ENCODE results near the gene MYCBP2. TPM values are rescaled to one million over a fixed set of nuclear protein-coding genes. Genes with fewer than 3 reads are reported as not detected.
"Not testable (repeated sequence)": the region's sequence is repeated elsewhere in the genome, so short reads cannot be mapped to it uniquely, and the experiment has no call there.

MYCBP2 gene
- total RNA-seq, 1 experiment from 2014 or later, result 23.7 TPM

- DNase-seq (ENCODE audit: low spot score), result peak; percentile 8
These were observed 26.5 kb downstream of the MYCBP2 start for GRCh38 chr13:77300176-77301037.

- no peak for DNase-seq (ENCODE audit: low spot score)
These were observed 27.3 kb downstream of the MYCBP2 start for GRCh38 chr13:77299587-77299986.

GRCh38 chr13:77298426-77298825 is 28.5 kb downstream of the MYCBP2 start:
- no peak for DNase-seq (ENCODE audit: low spot score)

- no peak for DNase-seq (ENCODE audit: low spot score)
These were observed 35.1 kb downstream of the MYCBP2 start for GRCh38 chr13:77291774-77292173.

- no peak for DNase-seq (ENCODE audit: low spot score)
These were observed 36.6 kb downstream of the MYCBP2 start for GRCh38 chr13:77290342-77290741.

- no peak for DNase-seq (ENCODE audit: low spot score)
These were observed 37.0 kb downstream of the MYCBP2 start for GRCh38 chr13:77289851-77290250.

GRCh38 chr13:77285632-77286031 is 41.3 kb downstream of the MYCBP2 start:
- not testable (repeated sequence) for DNase-seq (ENCODE audit: low spot score)

- DNase-seq (ENCODE audit: low spot score), result no peak
These were observed 41.8 kb downstream of the MYCBP2 start for GRCh38 chr13:77285098-77285497.

GRCh38 chr13:77274126-77274525 is 52.8 kb downstream of the MYCBP2 start:
- DNase-seq (ENCODE audit: low spot score), result no peak

- no peak for DNase-seq (ENCODE audit: low spot score)
These were observed 57.8 kb downstream of the MYCBP2 start for GRCh38 chr13:77269141-77269540.

GRCh38 chr13:77267362-77267761 is 59.5 kb downstream of the MYCBP2 start:
- no peak for DNase-seq (ENCODE audit: low spot score)

- DNase-seq (ENCODE audit: low spot score), result no peak
These were observed 61.6 kb downstream of the MYCBP2 start for GRCh38 chr13:77265336-77265735.

- DNase-seq (ENCODE audit: low spot score), result no peak
These were observed 64.7 kb downstream of the MYCBP2 start for GRCh38 chr13:77262198-77262597.

GRCh38 chr13:77250975-77251374 is 75.9 kb downstream of the MYCBP2 start:
- DNase-seq (ENCODE audit: low spot score), result no peak

- not testable (repeated sequence) for DNase-seq (ENCODE audit: low spot score)
These were observed 81.7 kb downstream of the MYCBP2 start for GRCh38 chr13:77245224-77245623.

- DNase-seq (ENCODE audit: low spot score), result no peak
These were observed 87.6 kb downstream of the MYCBP2 start for GRCh38 chr13:77239312-77239711.

- DNase-seq (ENCODE audit: low spot score), result no peak
These were observed 91.4 kb downstream of the MYCBP2 start for GRCh38 chr13:77235456-77236022.

GRCh38 chr13:77233159-77233558 is 93.7 kb downstream of the MYCBP2 start:
- no peak for DNase-seq (ENCODE audit: low spot score)

- DNase-seq (ENCODE audit: low spot score), result no peak
These were observed 96.3 kb downstream of the MYCBP2 start for GRCh38 chr13:77230560-77230959.

GRCh38 chr13:77225946-77226345 is 100.9 kb downstream of the MYCBP2 start:
- DNase-seq (ENCODE audit: low spot score), result no peak

- DNase-seq (ENCODE audit: low spot score), result no peak
These were observed 104.0 kb downstream of the MYCBP2 start for GRCh38 chr13:77222909-77223308.

- no peak for DNase-seq (ENCODE audit: low spot score)
These were observed 104.7 kb downstream of the MYCBP2 start for GRCh38 chr13:77222000-77222690.

GRCh38 chr13:77219401-77219800 is 107.5 kb downstream of the MYCBP2 start:
- DNase-seq (ENCODE audit: low spot score), result no peak

Measured in A172 (cell line).